Mucosa of descending colon (tissue), 3 donors: ENCODE results near the gene DSCAML1. TPM values are rescaled to one million over a fixed set of nuclear protein-coding genes. Genes with fewer than 3 reads are reported as not detected.

Experiments
- ATAC-seq: fragments of 200-7000 bp; cut with Tn5 transposase; one replicate; pipeline ENCODE4 v1.9.1; 2020; ENCODE audit warnings: mild to moderate bottlenecking, moderate library complexity
- DNase-seq, 3 donors: peaks; one replicate each; pipeline ENCODE4 v3.0.0-alpha.2; 2020
- H3K36me3 ChIP-seq: fragments of 200-600 bp; one replicate; pipeline ENCODE4 v1.8.0; 2021; ENCODE audit warnings: low read depth, mild to moderate bottlenecking
- H3K4me1 ChIP-seq: fragments of 200-600 bp; one replicate; pipeline ENCODE4 v1.8.0; 2021; ENCODE audit warnings: low read depth, mild to moderate bottlenecking
- H3K4me3 ChIP-seq: fragments of 200-600 bp; one replicate; pipeline ENCODE4 v1.8.0; 2021; ENCODE audit warnings: mild to moderate bottlenecking
- H3K9me3 ChIP-seq: fragments of 200-600 bp; one replicate; pipeline ENCODE4 v1.8.0; 2021; ENCODE audit warnings: mild to moderate bottlenecking
- CTCF ChIP-seq: fragments of 200-600 bp; IDR thresholded peaks from one replicate; pipeline ENCODE4 v1.8.0; 2022; ENCODE audit warnings: antibody characterized with exemption, mild to moderate bottlenecking
- intact Hi-C, 2 donors: fragments of 100-400 bp; cut with DNase I in 1 of 2; cut with micrococcal nuclease in 1 of 2; formaldehyde crosslinking; loops; one replicate each; pipeline versions ENCODE4 v1.11.0 to v1.11.1; 2022; cut with DNase I, micrococcal nuclease
- total RNA-seq, 3 donors: library from RNA; stranded (reverse); fragmentation: NEBNext Ultra II Directional in 2 of 3; extraction: Animal tissue kit (Norgen Biotek cat#: 25700) in 2 of 3; gene quantifications; one replicate each; pipeline versions ENCODE4 v1.2.1 to v1.2.4, GENCODE V29; 2021 to 2023
- donor health status: DM: no; HTN: no; CAD: no; lungs with moderate emphysema.
- donor health status: DM: no; HTN: no; CAD: no.
- donor health status: DM: no; HTN: yes; CAD: no.

DSCAML1 gene
- total RNA-seq, 3 donors from 2014 or later, result 5.0 to 5.5 (median 5.3) TPM

DNA sequence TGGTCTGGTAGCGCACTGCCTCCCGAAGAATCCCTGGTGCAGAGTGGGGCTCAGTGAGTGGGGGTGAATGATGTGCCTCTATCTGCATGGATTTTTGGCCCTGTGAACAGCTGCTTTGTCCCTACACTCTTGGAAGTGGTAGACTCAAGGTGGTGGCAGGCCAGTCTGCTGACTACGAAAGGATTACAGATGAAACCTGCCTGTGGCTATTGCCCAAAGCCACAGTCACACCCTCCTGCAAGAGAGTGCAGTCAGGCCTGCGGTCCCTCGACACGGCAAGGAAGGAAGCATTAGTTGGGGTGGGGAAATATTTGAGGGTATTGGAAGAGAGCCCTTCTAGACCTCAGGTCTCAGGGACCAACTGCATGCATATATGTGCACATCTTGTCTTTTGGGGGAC, 63.7 kb downstream of the DSCAML1 start:
- Histone ChIP-seq H3K9me3 (no peaks in the 10 kb centered on the region), H3K36me3 (no peaks in the 10 kb centered on the region), H3K4me1 (peaks cover 3% of the 10 kb centered on the region), H3K4me3 (no peak overlapping the region)
- intact Hi-C loops, result no loop called here
- DNase-seq (no peak), ATAC-seq (no peak)
- no peak for TF ChIP-seq CTCF

- TF ChIP-seq CTCF, result no peak
Measured at GRCh38 chr11:117731722-117732290, 65.2 kb downstream of the DSCAML1 start.

DNA sequence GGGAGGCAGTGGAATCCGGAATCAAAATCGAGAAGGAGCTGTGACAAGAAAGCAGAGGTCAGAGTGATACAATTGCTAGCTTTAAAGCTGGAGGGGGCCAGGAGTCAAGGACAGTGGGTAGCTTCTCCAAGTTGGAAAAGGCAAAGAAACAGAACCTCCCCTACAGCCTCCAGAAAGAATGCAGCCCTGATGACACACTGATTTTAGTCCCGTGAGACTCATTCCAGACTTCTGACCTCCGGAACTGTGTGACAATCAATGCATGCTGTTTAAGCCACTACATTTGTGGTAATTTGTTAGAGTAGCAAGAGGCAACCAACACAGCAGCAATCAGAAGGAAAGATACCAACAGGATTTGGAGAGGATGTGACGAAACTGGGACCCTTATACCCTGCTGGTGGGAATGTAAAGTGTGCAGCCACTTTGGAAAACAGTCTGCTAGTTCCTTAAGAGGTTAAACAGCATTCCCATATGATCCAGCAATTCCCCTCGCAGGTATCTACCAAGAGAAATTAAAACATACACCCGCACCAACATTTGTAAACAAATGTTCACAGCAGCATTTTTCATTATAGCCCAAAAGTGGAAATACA, 66.7 kb downstream of the DSCAML1 start:
- intact Hi-C loops, result no loop called here
- H3K9me3 ChIP-seq, result no peaks in the 10 kb centered on the region
- DNase-seq, result no peak
- ATAC-seq, result no peak
- H3K36me3 ChIP-seq, result no peaks in the 10 kb centered on the region
- no peaks in the 10 kb centered on the region for H3K4me1 ChIP-seq
- H3K4me3 ChIP-seq, result no peak overlapping the region
- no peak for TF ChIP-seq CTCF

More at GRCh38 chr11:117731722-117732290, 65.2 kb downstream of the DSCAML1 start:
- ATAC-seq (peak; percentile 34), DNase-seq (no peak)
- intact Hi-C loops, result no loop called here
- Histone ChIP-seq H3K9me3 (no peaks in the 10 kb centered on the region), H3K4me1 (peaks cover 3% of the 10 kb centered on the region), H3K4me3 (no peak overlapping the region), H3K36me3 (no peaks in the 10 kb centered on the region)

DNA sequence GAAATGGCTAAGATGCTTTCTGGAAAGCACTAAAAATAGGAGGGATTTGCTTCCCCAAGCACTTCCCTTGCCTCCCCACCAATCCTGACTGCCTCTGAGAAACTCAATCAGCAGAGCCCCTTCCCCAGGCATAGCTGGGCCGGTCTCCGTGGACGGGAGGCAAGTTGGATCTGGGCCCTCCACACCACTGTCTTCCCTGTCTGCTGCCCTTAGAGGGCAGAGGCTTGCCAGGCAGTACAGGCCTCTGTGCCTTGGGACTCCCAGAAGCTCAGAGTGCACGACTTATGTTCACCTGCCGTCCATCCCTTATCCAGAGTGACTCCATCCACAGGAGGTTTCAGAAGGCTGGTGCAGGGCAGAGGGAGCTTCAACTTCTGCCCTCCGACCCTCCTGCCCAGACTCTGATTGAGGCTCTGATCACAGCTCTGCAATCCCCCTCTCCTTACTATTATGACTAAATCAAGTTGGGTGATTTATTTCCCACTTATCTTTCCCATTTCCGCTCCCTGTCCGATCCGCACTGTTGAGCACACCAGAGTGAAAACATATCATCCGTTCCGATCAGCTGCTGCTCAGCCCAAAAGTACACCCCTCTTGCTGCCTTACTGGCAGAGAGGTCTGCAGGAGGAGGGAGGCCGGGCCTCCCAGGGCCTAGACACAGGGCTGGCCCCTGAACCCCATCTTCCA, 71.8 kb downstream of the DSCAML1 start:
- H3K4me1 ChIP-seq, result peaks cover 8% of the 10 kb centered on the region
- ATAC-seq (no peak), DNase-seq (no peak)
- intact Hi-C loops, result no loop called here
- H3K9me3 ChIP-seq, result no peaks in the 10 kb centered on the region
- H3K36me3 ChIP-seq, result no peaks in the 10 kb centered on the region
- no peak overlapping the region for H3K4me3 ChIP-seq
- TF ChIP-seq CTCF, result no peak

DNA sequence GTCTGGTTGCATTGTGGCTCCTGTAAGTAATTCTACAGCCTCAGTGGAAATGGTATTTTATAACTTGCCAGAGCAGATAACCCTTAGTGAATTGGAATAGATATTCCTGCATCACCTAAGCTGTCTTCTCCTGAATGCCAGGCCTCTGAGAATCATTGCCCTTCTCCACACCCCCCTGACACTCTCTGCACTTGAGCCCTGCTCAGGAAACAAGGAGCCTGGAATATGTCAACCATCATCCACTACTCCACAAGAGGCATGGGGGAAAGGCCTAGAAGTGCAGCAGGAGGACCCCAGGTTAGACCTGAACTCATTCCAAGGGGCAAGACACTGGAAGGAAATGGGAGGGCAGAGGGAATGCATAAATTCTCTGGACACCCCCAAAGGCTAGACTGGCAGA, 72.4 kb downstream of the DSCAML1 start:
- no peaks in the 10 kb centered on the region for H3K9me3 ChIP-seq
- no peak for TF ChIP-seq CTCF
- DNase-seq, result no peak
- no peak overlapping the region for H3K4me3 ChIP-seq
- intact Hi-C loops, result no loop called here
- no peaks in the 10 kb centered on the region for H3K36me3 ChIP-seq
- ATAC-seq, result no peak
- H3K4me1 ChIP-seq, result peaks cover 10% of the 10 kb centered on the region
